ES-I3 (cell line): ENCODE data around the gene NELL1.
A peak's percentile ranks its signal among the peaks of the same experiment; 100 is the strongest.

Experiments
- H3K36me3 ChIP-seq: 2 replicates; pipeline ENCODE4 v1.6.1; 2013; ENCODE audit warnings: mild to moderate bottlenecking, low read length, control low read depth, moderate library complexity; ENCODE audit not compliant: insufficient read depth
- H3K4me1 ChIP-seq: 2 replicates; pipeline ENCODE4 v1.6.1; 2013; ENCODE audit warnings: mild to moderate bottlenecking, control low read depth, low read length; ENCODE audit not compliant: insufficient read depth
- H3K9ac ChIP-seq: 2 replicates; pipeline ENCODE4 v1.6.1; 2013; ENCODE audit warnings: low read depth, mild to moderate bottlenecking, low read length, moderate library complexity
- H3K9me3 ChIP-seq: 2 replicates; pipeline ENCODE4 v1.6.1; 2013; ENCODE audit warnings: mild to moderate bottlenecking, low read length, moderate library complexity; ENCODE audit not compliant: control insufficient read depth, insufficient read depth

The NELL1 gene

GRCh38 chr11:20668844-20669819 is at the start of gene NELL1:
Gene NELL1 (plus strand): TSS chr11:20669586.
- Histone ChIP-seq H3K9ac (peak within 1 kb of the TSS; percentile 55; the same call in 1 of the 2 replicates), H3K36me3 (no peaks in the 10 kb centered on the region), H3K9me3 (no peaks in the 10 kb centered on the region), H3K4me1 (peaks cover 4% of the 10 kb centered on the region)

- no peaks in the 10 kb centered on the region for H3K36me3 ChIP-seq
- H3K9ac ChIP-seq, result no peak overlapping the region
- peaks cover 10% of the 10 kb centered on the region for H3K4me1 ChIP-seq
- H3K9me3 ChIP-seq, result no peaks in the 10 kb centered on the region
These were observed 48.4 kb upstream of the NELL1 start for GRCh38 chr11:20620988-20621387.

GRCh38 chr11:20621679-20622078 is 47.7 kb upstream of the NELL1 start:
- no peaks in the 10 kb centered on the region for H3K9me3 ChIP-seq
- H3K4me1 ChIP-seq, result peaks cover 10% of the 10 kb centered on the region
- H3K36me3 ChIP-seq, result no peaks in the 10 kb centered on the region
- H3K9ac ChIP-seq, result no peak overlapping the region

- Histone ChIP-seq H3K9me3 (no peaks in the 10 kb centered on the region), H3K36me3 (no peaks in the 10 kb centered on the region), H3K9ac (no peak overlapping the region), H3K4me1 (peaks cover 10% of the 10 kb centered on the region)
These were observed 46.1 kb upstream of the NELL1 start for GRCh38 chr11:20623252-20623651.

- Histone ChIP-seq H3K4me1 (peaks cover 10% of the 10 kb centered on the region), H3K9me3 (no peaks in the 10 kb centered on the region), H3K9ac (no peak overlapping the region), H3K36me3 (no peaks in the 10 kb centered on the region)
These were observed 43.1 kb upstream of the NELL1 start for GRCh38 chr11:20626279-20626678.

GRCh38 chr11:20627026-20627425 is 42.4 kb upstream of the NELL1 start:
- Histone ChIP-seq H3K9ac (no peak overlapping the region), H3K9me3 (no peaks in the 10 kb centered on the region), H3K36me3 (no peaks in the 10 kb centered on the region), H3K4me1 (peaks cover 4% of the 10 kb centered on the region)

GRCh38 chr11:20627701-20628100 is 41.7 kb upstream of the NELL1 start:
- Histone ChIP-seq H3K4me1 (no peaks in the 10 kb centered on the region; the same call in 1 of the 2 replicates), H3K36me3 (no peaks in the 10 kb centered on the region), H3K9ac (no peak overlapping the region), H3K9me3 (no peaks in the 10 kb centered on the region)

GRCh38 chr11:20631519-20632168 is 37.7 kb upstream of the NELL1 start:
- Histone ChIP-seq H3K9me3 (no peaks in the 10 kb centered on the region), H3K9ac (no peak overlapping the region), H3K36me3 (no peaks in the 10 kb centered on the region), H3K4me1 (no peaks in the 10 kb centered on the region)

- H3K9me3 ChIP-seq, result no peaks in the 10 kb centered on the region
- peaks cover 3% of the 10 kb centered on the region; the same call in 1 of the 2 replicates for H3K4me1 ChIP-seq
- H3K36me3 ChIP-seq, result no peaks in the 10 kb centered on the region
- H3K9ac ChIP-seq, result no peak overlapping the region
These were observed 37.2 kb upstream of the NELL1 start for GRCh38 chr11:20632169-20632532.

GRCh38 chr11:20634044-20634443 is 35.3 kb upstream of the NELL1 start:
- H3K9me3 ChIP-seq, result no peaks in the 10 kb centered on the region
- H3K9ac ChIP-seq, result no peak overlapping the region
- H3K4me1 ChIP-seq, result peaks cover 3% of the 10 kb centered on the region; the same call in 1 of the 2 replicates
- H3K36me3 ChIP-seq, result no peaks in the 10 kb centered on the region

GRCh38 chr11:20634781-20635180 is 34.6 kb upstream of the NELL1 start:
- H3K9me3 ChIP-seq, result no peaks in the 10 kb centered on the region
- no peaks in the 10 kb centered on the region for H3K36me3 ChIP-seq
- H3K9ac ChIP-seq, result no peak overlapping the region

GRCh38 chr11:20638074-20638473 is 31.3 kb upstream of the NELL1 start:
- H3K9ac ChIP-seq, result no peak overlapping the region
- H3K4me1 ChIP-seq, result peaks cover 3% of the 10 kb centered on the region; the same call in 1 of the 2 replicates
- H3K9me3 ChIP-seq, result no peaks in the 10 kb centered on the region
- H3K36me3 ChIP-seq, result no peaks in the 10 kb centered on the region

More at GRCh38 chr11:20634781-20635180, 34.6 kb upstream of the NELL1 start:
- peaks cover 3% of the 10 kb centered on the region; the same call in 1 of the 2 replicates for H3K4me1 ChIP-seq

GRCh38 chr11:20639688-20640087 is 29.7 kb upstream of the NELL1 start:
- H3K9ac ChIP-seq, result no peak overlapping the region
- no peaks in the 10 kb centered on the region for H3K9me3 ChIP-seq
- no peaks in the 10 kb centered on the region for H3K36me3 ChIP-seq
- H3K4me1 ChIP-seq, result peaks cover 3% of the 10 kb centered on the region; the same call in 1 of the 2 replicates

GRCh38 chr11:20640401-20640800 is 29.0 kb upstream of the NELL1 start:
- Histone ChIP-seq H3K9me3 (no peaks in the 10 kb centered on the region), H3K36me3 (no peaks in the 10 kb centered on the region), H3K4me1 (peaks cover 3% of the 10 kb centered on the region; the same call in 1 of the 2 replicates), H3K9ac (no peak overlapping the region)
